Activated B cell treated with CpG ODN at 0.5 μM for 24 hours (primary cell): ENCODE results near the gene TRIM45. TPM values are rescaled to one million over a fixed set of nuclear protein-coding genes. Genes with fewer than 3 reads are reported as not detected.

Source experiments
- ATAC-seq: fragments of 200-7000 bp; cut with Tn5 transposase; one replicate; pipeline ENCODE4 v1.10.0; 2021; ENCODE audit warnings: low read depth, mild to moderate bottlenecking, moderate library complexity
- CTCF ChIA-PET: fragments of 350-600 bp; sonication (Branson Sonifier 250); formaldehyde crosslinking; loops from one replicate; lab custom pipeline; 2021; ENCODE audit warnings: antibody characterized with exemption; lab: Charles Lee
- POLR2A ChIA-PET: fragments of 350-600 bp; sonication (Branson Sonifier 250); formaldehyde crosslinking; loops from one replicate; lab custom pipeline; 2021; ENCODE audit warnings: antibody characterized with exemption; lab: Charles Lee
- DNase-seq: peaks from one replicate; pipeline ENCODE4 v3.0.0; 2022
- H3K27ac Mint-ChIP-seq: one replicate; pipeline ENCODE4 v1.8.0; 2020; ENCODE audit warnings: mixed read lengths
- H3K27me3 Mint-ChIP-seq: one replicate; pipeline ENCODE4 v1.8.0; 2021; ENCODE audit warnings: mixed read lengths
- H3K36me3 Mint-ChIP-seq: one replicate; pipeline ENCODE4 v1.8.0; 2021; ENCODE audit warnings: low read depth, mixed read lengths
- H3K4me1 Mint-ChIP-seq: one replicate; pipeline ENCODE4 v1.8.0; 2021; ENCODE audit warnings: mixed read lengths
- H3K4me3 Mint-ChIP-seq: one replicate; pipeline ENCODE4 v1.8.0; 2020; ENCODE audit warnings: mild to moderate bottlenecking, mixed read lengths
- H3K9me3 Mint-ChIP-seq: one replicate; pipeline ENCODE4 v1.8.0; 2020; ENCODE audit warnings: mixed read lengths
- intact Hi-C: fragments of 100-400 bp; cut with micrococcal nuclease; formaldehyde crosslinking; loops from one replicate; pipeline ENCODE4 v1.15.1; 2024
- total RNA-seq: library from RNA; stranded (reverse); gene quantifications from 2 replicates; pipeline ENCODE4 v1.2.3, GENCODE V29; 2022
- TF ChIP-seq, protein P1 (sequence below): fragments of 200-600 bp; IDR thresholded peaks from one replicate; pipeline ENCODE4 v1.8.0; 2022; ENCODE audit warnings: antibody characterized with exemption, mild to moderate bottlenecking

Gene TRIM45
- total RNA-seq, 1 donor from 2014 or later, result 1.5 TPM

- H3K27me3 Mint-ChIP-seq, result peaks cover 8% of the 10 kb centered on the region
- no peaks in the 10 kb centered on the region for H3K4me1 Mint-ChIP-seq
- intact Hi-C loops, result loop anchor here (5.0 kb wide), 1 partner anchor 721 kb away; no protein-coding TSS in a partner anchor
- H3K9me3 Mint-ChIP-seq, result no peaks in the 10 kb centered on the region
- ATAC-seq (no peak), DNase-seq (no peak)
- TF ChIP-seq, protein P1, sequence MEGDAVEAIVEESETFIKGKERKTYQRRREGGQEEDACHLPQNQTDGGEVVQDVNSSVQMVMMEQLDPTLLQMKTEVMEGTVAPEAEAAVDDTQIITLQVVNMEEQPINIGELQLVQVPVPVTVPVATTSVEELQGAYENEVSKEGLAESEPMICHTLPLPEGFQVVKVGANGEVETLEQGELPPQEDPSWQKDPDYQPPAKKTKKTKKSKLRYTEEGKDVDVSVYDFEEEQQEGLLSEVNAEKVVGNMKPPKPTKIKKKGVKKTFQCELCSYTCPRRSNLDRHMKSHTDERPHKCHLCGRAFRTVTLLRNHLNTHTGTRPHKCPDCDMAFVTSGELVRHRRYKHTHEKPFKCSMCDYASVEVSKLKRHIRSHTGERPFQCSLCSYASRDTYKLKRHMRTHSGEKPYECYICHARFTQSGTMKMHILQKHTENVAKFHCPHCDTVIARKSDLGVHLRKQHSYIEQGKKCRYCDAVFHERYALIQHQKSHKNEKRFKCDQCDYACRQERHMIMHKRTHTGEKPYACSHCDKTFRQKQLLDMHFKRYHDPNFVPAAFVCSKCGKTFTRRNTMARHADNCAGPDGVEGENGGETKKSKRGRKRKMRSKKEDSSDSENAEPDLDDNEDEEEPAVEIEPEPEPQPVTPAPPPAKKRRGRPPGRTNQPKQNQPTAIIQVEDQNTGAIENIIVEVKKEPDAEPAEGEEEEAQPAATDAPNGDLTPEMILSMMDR, result no peak
- no peak overlapping the region for H3K4me3 Mint-ChIP-seq
- no peaks in the 10 kb centered on the region for H3K36me3 Mint-ChIP-seq
- no peak overlapping the region for H3K27ac Mint-ChIP-seq
- CTCF ChIA-PET, result interaction anchor here (1.5 kb wide), 1 partner anchor 8 kb away, joined by 3 read pairs; no protein-coding TSS in a partner anchor
- POLR2A ChIA-PET, result no interaction called here
Observed at GRCh38 chr1:117136749-117137148, 15.2 kb upstream of the TRIM45 start.

- Mint-ChIP-seq H3K4me3 (no peak overlapping the region), H3K27ac (no peak overlapping the region), H3K9me3 (no peaks in the 10 kb centered on the region), H3K36me3 (no peaks in the 10 kb centered on the region), H3K27me3 (peaks cover 8% of the 10 kb centered on the region), H3K4me1 (no peaks in the 10 kb centered on the region)
- ChIA-PET CTCF (no interaction called here), POLR2A (no interaction called here)
- TF ChIP-seq, protein P1, result no peak
- DNase-seq (no peak), ATAC-seq (no peak)
- intact Hi-C loops, result loop anchor here (5.0 kb wide), 1 partner anchor 722 kb away; no protein-coding TSS in a partner anchor
Observed at GRCh38 chr1:117135329-117135728, 13.8 kb upstream of the TRIM45 start.

- intact Hi-C loops, result no loop called here
- no peak for DNase-seq
- Mint-ChIP-seq H3K4me3 (no peak overlapping the region), H3K27ac (no peak overlapping the region), H3K9me3 (no peaks in the 10 kb centered on the region), H3K36me3 (no peaks in the 10 kb centered on the region), H3K4me1 (peaks cover 1% of the 10 kb centered on the region), H3K27me3 (peaks cover 10% of the 10 kb centered on the region)
- ChIA-PET CTCF (no interaction called here), POLR2A (no interaction called here)
- no peak for ATAC-seq
- TF ChIP-seq, protein P1, result no peak
Observed at GRCh38 chr1:117130526-117130925, 9.0 kb upstream of the TRIM45 start.

DNA sequence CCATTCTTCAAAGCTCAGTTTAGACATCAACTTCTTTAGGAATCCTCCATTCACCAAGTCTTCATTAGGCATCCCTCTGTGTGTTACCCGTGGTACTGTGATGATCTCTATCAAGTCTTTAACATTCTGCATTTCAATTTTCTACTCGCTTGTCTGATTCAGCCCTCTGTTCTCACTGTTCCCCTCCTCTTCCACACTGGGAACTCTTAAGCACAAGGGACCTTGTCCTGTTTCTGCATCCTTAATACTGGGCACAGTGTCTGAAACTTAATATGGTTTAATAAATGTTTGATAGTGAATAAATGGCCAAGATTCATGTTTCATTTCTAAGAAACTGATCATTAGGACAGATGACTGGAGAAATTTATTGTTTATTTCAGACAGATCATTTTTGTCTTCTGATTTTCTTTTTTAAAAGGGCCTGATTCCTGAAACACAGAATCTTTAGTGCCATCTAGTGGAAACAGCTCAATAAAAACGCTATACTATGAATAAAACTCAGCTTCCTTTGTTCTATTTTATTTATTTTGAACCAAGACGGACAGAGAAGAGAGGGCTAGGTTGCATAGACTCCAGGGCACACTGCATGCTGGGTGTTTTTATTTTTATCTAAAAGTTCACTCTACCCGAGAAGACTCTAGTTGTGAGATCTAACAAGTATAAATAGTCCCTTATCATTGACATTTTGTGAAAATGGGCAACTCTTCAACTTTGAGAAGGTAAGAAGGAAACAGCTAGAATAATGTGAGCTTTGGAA, 7.0 kb upstream of the TRIM45 start:
- Mint-ChIP-seq H3K4me3 (no peak overlapping the region), H3K4me1 (peaks cover 1% of the 10 kb centered on the region), H3K9me3 (no peaks in the 10 kb centered on the region), H3K27me3 (peaks cover 4% of the 10 kb centered on the region), H3K27ac (no peak overlapping the region), H3K36me3 (no peaks in the 10 kb centered on the region)
- TF ChIP-seq, protein P1, result no peak
- no peak for DNase-seq
- intact Hi-C loops, result loop anchor here (1.0 to 5.0 kb wide), 3 partner anchors 60 to 406 kb away; no protein-coding TSS in a partner anchor
- no peak for ATAC-seq
- POLR2A ChIA-PET, result no interaction called here
- CTCF ChIA-PET, result interaction anchor here (0.8 to 3.3 kb wide), 19 partner anchors 9 to 990 kb away, joined by 3 to 31 read pairs (median 4); partner anchors contain the start of gene TTF2

DNA sequence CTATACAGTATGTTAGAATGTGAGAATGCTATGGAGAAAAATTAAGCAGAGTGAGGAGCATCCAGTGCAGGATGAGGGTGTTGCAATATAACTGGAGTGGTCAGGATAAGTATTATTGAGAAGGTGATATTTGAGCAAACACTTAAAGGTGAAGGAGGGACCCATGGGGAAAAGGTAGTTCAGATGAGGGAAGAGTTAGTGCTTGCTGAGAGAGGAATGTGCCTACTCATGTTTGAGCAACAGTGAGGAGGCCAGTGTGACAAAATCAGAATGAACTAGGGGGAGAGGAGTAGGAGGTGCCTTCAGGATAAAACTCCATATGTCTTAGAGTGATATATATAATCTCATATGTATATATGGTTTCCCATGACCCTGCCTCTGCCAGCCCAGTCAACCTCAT, 6.2 kb upstream of the TRIM45 start:
- Mint-ChIP-seq H3K4me1 (peaks cover 2% of the 10 kb centered on the region), H3K9me3 (no peaks in the 10 kb centered on the region), H3K36me3 (no peaks in the 10 kb centered on the region), H3K27me3 (peaks cover 4% of the 10 kb centered on the region), H3K27ac (no peak overlapping the region), H3K4me3 (no peak overlapping the region)
- DNase-seq (no peak), ATAC-seq (no peak)
- TF ChIP-seq, protein P1, result no peak
- ChIA-PET CTCF (interaction anchor here (1.4 to 3.3 kb wide), 3 partner anchors 18 to 60 kb away, joined by 3 to 31 read pairs (median 13); no protein-coding TSS in a partner anchor), POLR2A (no interaction called here)
- intact Hi-C loops, result loop anchor here (1.0 to 5.0 kb wide), 3 partner anchors 59 to 405 kb away; no protein-coding TSS in a partner anchor
